KMS-11 (cell line): Measurements from ENCODE around the gene EEFSEC.
A peak's percentile ranks its signal among the peaks of the same experiment; 100 is the strongest.

Experiments
- H2AFZ ChIP-seq: fragments of 200-600 bp; sonication (generic); 2 replicates; pipeline ENCODE4 v1.6.1; 2016; ENCODE audit warnings: antibody characterized with exemption, mixed run types, low read depth
- H3K27ac ChIP-seq: fragments of 200-600 bp; sonication (generic); 2 replicates; pipeline ENCODE4 v1.6.1; 2016; ENCODE audit warnings: mild to moderate bottlenecking, mixed run types
- H3K27me3 ChIP-seq: fragments of 200-600 bp; sonication (generic); 2 replicates; pipeline ENCODE4 v1.6.1; 2017; ENCODE audit warnings: mild to moderate bottlenecking, low read depth, mixed run types, moderate library complexity; ENCODE audit not compliant: insufficient read depth
- H3K36me3 ChIP-seq: fragments of 200-600 bp; sonication (generic); 2 replicates; pipeline ENCODE4 v1.6.1; 2017; ENCODE audit warnings: mild to moderate bottlenecking, mixed run types; ENCODE audit not compliant: insufficient read depth
- H3K4me1 ChIP-seq: fragments of 200-600 bp; sonication (generic); 2 replicates; pipeline ENCODE4 v1.6.1; 2016; ENCODE audit warnings: mild to moderate bottlenecking, low read depth, mixed run types; ENCODE audit not compliant: poor library complexity, severe bottlenecking
- H3K4me2 ChIP-seq: fragments of 200-600 bp; sonication (generic); 2 replicates; pipeline ENCODE4 v1.7.0; 2016; ENCODE audit warnings: mild to moderate bottlenecking, mixed run types
- H3K4me3 ChIP-seq: fragments of 200-600 bp; sonication (generic); IDR thresholded peaks from 2 replicates; pipeline ENCODE4 v1.6.1; 2017; ENCODE audit warnings: low read depth, low read length, mixed read lengths; ENCODE audit not compliant: insufficient read depth
- H3K79me2 ChIP-seq: fragments of 200-600 bp; sonication (generic); 2 replicates; pipeline ENCODE4 v1.6.1; 2016; ENCODE audit warnings: low read depth, mixed run types; ENCODE audit not compliant: insufficient read depth
- H3K9ac ChIP-seq: fragments of 200-600 bp; sonication (generic); 2 replicates; pipeline ENCODE4 v1.6.1; 2016; ENCODE audit warnings: mild to moderate bottlenecking, mixed run types
- H4K20me1 ChIP-seq: fragments of 200-600 bp; sonication (generic); 2 replicates; pipeline ENCODE4 v1.6.1; 2016; ENCODE audit warnings: mild to moderate bottlenecking, mixed run types; ENCODE audit not compliant: insufficient read depth
- TF ChIP-seq, protein P1 (sequence below): fragments of 200-600 bp; sonication (generic); conservative IDR thresholded peaks from 2 replicates; pipeline ENCODE4 v1.6.1; 2017; ENCODE audit warnings: low read depth, mild to moderate bottlenecking, antibody characterized with exemption, low read length, moderate library complexity, mixed read lengths

The EEFSEC gene

DNA sequence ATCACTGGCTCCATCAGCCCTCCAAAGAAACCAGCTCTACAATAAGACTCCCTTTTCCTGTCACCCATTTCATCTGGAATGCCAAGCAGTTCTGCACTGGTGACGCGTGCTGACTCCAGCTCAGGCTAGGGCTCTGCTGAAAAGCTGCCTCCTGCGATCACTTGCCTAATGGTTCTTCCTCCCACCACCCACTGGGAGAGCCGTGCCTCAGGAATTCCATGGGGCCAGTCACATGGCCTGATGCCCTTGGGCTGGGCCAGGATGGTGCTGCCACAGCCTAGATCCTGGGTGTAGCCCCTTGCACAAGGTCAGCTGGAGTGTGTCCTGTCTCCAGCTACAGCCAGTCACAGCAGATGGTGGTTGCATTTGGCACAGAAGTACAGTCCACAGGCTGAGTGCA is 214.5 kb downstream of the EEFSEC start:
- no peak overlapping the region for H3K9ac ChIP-seq

DNA sequence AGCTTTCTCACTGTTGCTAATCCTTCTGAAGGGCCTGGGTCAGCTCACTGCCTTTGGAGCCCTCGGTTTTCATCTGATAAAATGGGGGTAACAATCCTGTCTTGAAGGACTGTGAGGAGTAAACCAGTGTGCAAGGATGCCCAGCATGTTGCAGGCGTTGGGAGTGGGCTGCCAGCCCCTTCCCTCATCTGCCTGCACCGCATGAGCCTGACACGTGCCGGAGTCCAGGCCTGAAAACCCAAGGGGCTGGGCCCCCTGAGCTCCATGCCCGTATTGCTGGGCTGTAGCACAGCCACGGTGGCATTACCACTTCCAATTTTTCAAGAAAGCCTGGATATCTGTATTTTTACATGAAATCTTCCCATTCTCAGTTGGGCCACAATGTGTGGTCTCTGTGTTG is 215.3 kb downstream of the EEFSEC start:
- Histone ChIP-seq H3K4me3 (no peak overlapping the region), H3K36me3 (no peaks in the 10 kb centered on the region), H3K4me2 (no peak overlapping the region), H2AFZ (no peak overlapping the region), H3K4me1 (peaks cover 12% of the 10 kb centered on the region), H3K79me2 (no peaks in the 10 kb centered on the region), H4K20me1 (no peaks in the 10 kb centered on the region), H3K9ac (no peak overlapping the region), H3K27me3 (no peaks in the 10 kb centered on the region), H3K27ac (no peak overlapping the region)
- TF ChIP-seq, protein P1, sequence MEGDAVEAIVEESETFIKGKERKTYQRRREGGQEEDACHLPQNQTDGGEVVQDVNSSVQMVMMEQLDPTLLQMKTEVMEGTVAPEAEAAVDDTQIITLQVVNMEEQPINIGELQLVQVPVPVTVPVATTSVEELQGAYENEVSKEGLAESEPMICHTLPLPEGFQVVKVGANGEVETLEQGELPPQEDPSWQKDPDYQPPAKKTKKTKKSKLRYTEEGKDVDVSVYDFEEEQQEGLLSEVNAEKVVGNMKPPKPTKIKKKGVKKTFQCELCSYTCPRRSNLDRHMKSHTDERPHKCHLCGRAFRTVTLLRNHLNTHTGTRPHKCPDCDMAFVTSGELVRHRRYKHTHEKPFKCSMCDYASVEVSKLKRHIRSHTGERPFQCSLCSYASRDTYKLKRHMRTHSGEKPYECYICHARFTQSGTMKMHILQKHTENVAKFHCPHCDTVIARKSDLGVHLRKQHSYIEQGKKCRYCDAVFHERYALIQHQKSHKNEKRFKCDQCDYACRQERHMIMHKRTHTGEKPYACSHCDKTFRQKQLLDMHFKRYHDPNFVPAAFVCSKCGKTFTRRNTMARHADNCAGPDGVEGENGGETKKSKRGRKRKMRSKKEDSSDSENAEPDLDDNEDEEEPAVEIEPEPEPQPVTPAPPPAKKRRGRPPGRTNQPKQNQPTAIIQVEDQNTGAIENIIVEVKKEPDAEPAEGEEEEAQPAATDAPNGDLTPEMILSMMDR: no peak

More for the DNA sequence above, 214.5 kb downstream of the EEFSEC start:
- no peak overlapping the region for H3K4me3 ChIP-seq
- H3K4me1 ChIP-seq: peaks cover 12% of the 10 kb centered on the region
- no peak overlapping the region for H3K4me2 ChIP-seq
- H3K36me3 ChIP-seq: no peaks in the 10 kb centered on the region
- no peaks in the 10 kb centered on the region for H3K27me3 ChIP-seq
- H4K20me1 ChIP-seq: no peaks in the 10 kb centered on the region
- no peak overlapping the region for H2AFZ ChIP-seq
- TF ChIP-seq, protein P1: no peak
- no peaks in the 10 kb centered on the region for H3K79me2 ChIP-seq
- H3K27ac ChIP-seq: no peak overlapping the region

DNA sequence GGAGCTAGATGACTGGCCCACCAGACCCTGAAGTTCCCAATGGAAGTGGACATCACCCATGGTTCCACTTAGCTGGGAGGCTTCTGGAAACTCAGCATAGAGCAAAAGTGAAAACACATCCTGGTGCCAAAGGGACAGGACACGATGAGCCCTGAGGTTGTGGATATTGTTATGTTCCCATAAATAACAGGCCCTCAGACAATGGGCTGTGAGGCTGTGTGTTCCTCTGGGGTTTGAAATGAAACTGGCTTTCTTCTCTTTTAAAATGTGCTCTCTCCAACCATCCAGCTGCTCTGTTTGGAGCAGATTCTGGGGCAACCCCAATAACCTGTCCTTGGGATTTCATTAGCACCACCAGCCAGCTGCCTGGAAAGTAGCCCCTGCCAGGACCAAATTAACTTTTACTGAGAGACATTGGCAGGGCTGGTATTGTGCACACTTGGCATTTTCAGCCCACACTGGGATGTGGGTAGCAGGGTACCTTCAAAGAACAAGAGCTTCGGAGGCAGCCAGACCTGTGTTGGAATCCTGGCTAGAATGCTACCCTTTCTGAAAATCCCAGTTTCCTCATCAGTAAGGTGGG is 215.9 kb downstream of the EEFSEC start:
- Histone ChIP-seq H3K4me2 (no peak overlapping the region), H3K36me3 (no peaks in the 10 kb centered on the region), H3K27me3 (no peaks in the 10 kb centered on the region), H3K4me1 (peaks cover 12% of the 10 kb centered on the region), H3K79me2 (no peaks in the 10 kb centered on the region), H3K4me3 (no peak overlapping the region), H4K20me1 (no peaks in the 10 kb centered on the region), H3K27ac (no peak overlapping the region), H3K9ac (no peak overlapping the region), H2AFZ (no peak overlapping the region)
- TF ChIP-seq, protein P1: no peak

DNA sequence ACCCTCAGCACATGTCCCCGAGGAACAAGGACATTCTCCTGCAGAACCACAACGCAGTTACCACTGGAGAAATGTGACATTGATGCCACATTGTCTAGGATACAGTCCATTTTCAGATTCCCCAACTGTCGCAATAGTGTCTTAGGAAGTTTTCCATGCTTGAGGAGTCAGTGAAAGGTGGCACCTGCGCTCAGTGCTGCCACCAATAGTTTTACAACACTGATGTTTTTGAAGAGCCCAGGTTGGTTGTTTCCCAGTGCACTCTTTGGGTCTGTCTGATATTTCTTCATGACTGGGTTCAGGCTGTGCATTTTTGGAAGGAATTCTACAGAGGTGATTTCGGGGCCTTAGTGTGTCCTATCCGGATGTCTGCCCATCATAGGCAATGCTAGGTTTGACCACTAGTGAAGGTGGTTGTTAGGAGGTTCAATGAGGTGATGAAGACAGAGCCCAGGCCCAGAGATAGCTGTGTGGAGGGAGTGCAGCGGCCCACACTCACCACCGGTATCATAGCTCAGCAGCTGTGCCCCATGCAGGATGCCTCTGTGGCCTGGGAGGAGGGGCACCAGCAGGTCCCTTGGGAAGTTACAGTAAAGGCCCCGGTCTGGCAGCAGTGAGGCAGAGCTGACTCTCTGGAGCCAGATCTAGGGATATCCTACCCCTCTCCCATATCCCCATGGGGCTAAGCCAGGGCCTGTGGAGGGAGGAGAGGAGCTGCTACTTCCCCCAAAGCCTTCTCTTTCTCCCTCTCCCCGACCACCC is 216.8 kb downstream of the EEFSEC start:
- no peaks in the 10 kb centered on the region for H3K27me3 ChIP-seq
- H3K36me3 ChIP-seq: no peaks in the 10 kb centered on the region
- H3K79me2 ChIP-seq: no peaks in the 10 kb centered on the region
- H3K4me2 ChIP-seq: no peak overlapping the region
- H3K27ac ChIP-seq: no peak overlapping the region
- peaks cover 12% of the 10 kb centered on the region for H3K4me1 ChIP-seq
- H2AFZ ChIP-seq: no peak overlapping the region
- H4K20me1 ChIP-seq: no peaks in the 10 kb centered on the region
- TF ChIP-seq, protein P1: peak; percentile 27; the same call in 1 of the 2 replicates
- no peak overlapping the region for H3K4me3 ChIP-seq
- H3K9ac ChIP-seq: no peak overlapping the region
